Hematopoietic multipotent progenitor cell treated with erythropoietin and hydrocortisone succinate and interleukin-3 and kit ligand, for 6 days (in vitro differentiated cells): ENCODE results near the gene COL4A5.
A peak's percentile ranks its signal among the peaks of the same experiment; 100 is the strongest.
"Not testable (repeated sequence)": the region's sequence is repeated elsewhere in the genome, so short reads cannot be mapped to it uniquely, and the experiment has no call there.

ENCODE experiments used
- DNase-seq: peaks from one replicate; pipeline ENCODE4 v3.0.0-alpha.2; 2015

Gene COL4A5

DNA sequence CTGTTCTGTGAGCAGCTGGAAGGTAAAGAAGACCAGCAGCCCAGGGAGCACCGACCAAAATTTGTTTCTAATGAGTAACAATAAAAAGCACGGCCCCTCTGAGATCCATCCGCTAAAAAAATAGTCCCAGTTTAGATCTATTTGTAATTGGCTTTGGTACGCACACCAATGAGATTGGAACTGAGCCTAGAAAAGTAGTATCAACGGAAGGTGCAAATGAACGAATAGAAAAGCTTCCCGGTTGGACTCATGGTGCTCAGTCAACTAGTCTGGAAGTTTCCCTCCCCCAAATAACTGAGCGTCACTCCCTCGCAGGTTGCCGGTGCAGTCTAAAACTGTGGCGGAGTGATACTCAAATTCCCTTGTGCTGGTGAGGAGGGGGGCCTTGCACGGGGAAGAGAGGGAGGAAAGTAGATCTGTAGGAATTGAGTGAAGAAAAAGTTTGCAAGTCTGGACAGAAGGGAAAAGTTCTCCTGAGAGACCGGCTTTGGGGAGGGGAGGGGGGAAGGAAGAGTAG lies at the start of gene COL4A5:
TSS of gene COL4A5 (plus strand) at position 413 of the 517 bp plus-strand sequence. CDS start 288 bp downstream, outside the sequence.
- peak; percentile 2 for DNase-seq

DNA sequence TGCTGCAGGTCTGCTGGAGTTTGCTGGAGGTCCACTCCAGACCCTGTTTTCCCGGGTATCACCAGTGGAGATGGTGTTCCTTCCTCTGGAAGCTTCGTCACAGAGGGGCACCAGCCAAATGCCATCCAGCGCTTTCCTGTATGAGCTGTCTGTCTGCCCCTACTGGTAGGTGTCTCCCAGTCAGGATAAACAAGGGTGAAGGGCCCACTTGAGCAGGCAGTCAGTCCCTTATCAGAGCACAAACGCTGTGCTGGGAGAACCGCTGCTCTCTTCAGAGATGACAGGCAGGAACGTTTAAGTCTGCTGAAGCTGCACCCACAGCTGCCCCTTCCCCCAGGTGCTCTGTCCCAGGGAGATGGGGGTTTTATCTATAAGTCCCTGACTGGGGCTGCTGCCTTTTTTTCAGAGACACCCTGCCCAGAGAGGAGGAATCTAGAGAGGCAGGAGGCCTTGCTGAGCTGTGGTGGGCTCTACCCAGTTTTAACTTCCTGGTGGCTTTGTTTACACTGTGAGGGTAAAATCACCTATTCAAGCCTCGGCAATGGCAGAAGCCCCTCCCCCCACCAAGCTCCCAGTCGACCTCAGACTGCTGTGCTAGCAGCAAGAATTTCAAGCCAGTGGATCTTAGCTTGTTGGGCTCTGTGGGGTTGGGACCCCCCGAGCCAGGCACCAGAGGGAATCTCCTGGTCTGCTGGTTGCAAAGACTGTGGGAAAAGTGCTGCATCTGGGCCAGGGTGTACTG lies 48.5 kb upstream of the COL4A5 start:
- not testable (repeated sequence) for DNase-seq

DNA sequence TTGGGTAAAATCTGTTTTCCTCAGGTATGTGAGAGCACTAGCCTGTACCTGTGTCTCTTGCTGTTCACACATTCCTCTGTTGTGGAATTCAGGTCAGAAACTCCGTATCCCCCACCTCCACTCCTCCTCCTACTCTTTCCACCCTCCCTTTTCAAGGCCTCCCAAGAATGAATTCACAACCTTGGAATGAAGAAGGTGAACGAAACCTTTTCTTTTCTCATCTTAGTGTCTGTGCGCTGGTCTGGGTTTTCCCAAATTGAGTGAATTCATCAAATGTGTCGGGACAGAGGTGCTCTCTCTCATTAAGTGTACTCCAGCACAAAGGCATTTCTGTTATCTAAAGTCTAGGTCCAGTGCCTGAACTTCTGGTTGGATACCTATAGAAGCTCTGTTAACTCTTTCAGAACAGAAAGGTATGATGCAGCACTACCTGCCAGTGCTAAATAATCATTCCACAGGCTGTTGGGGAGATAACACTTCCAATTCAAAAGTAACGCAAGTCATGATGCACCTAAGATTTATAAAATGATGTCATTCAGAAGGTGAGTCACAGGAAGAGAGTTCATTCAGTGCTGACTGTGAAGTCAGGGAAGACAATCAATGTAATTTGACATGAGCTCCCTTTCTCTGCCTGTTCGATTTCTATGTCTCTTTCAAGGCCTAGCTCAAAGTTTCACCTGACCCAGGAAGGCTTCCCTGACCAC lies 43.3 kb upstream of the COL4A5 start:
- no peak for DNase-seq

DNA sequence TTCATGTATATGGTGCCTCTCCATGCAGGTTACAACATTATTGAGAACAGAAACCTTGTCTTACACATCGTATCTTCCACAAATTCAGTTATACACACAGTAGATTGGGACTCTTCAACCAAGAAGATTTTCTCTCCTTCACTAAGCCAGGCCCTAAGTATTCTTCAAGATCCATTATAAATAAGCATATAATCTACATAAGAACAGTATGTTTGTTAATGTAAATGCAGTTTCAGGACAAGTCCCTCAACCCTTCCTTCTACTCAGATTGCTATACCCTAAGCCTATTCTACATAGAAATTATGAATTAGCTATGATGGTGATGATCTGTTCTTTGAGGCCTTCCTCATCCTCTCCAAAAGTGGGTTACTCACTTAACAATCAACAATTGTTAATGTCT lies 42.7 kb upstream of the COL4A5 start:
- DNase-seq: no peak

DNA sequence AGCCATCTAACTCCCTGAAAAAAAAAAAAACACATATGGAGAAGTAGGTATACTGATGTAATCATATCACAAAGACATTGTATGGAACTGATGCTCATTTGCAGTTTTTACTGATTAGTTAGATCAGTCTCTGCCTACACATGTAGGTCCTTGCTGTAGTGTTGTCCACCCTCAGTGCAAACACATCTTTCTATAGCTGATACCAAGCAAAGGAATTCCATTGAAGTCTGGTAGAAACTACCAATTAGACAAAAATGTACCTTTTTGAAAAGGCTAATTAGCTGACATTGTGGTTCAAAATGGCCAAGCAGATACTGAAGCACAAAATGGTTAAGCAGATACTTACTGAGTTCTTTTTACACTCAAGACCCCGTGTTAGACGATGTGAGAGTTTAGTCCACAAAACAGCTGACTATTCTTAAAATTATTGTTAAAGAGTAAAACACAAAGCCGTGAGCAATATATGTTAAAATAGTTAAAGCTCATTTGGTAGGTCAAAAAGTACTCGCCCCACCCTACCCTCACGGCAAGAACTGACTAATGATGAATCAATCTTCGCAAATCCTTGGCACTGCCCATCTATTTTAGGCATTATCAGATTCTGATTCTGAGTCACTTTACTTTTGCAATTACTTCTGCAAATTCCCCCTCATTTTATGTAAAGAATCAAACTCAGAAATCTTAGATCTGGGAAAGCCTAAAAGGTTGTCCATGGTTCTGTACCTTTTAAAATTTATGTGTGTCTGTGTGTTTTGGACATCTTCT lies 41.8 kb upstream of the COL4A5 start:
- no peak for DNase-seq

DNA sequence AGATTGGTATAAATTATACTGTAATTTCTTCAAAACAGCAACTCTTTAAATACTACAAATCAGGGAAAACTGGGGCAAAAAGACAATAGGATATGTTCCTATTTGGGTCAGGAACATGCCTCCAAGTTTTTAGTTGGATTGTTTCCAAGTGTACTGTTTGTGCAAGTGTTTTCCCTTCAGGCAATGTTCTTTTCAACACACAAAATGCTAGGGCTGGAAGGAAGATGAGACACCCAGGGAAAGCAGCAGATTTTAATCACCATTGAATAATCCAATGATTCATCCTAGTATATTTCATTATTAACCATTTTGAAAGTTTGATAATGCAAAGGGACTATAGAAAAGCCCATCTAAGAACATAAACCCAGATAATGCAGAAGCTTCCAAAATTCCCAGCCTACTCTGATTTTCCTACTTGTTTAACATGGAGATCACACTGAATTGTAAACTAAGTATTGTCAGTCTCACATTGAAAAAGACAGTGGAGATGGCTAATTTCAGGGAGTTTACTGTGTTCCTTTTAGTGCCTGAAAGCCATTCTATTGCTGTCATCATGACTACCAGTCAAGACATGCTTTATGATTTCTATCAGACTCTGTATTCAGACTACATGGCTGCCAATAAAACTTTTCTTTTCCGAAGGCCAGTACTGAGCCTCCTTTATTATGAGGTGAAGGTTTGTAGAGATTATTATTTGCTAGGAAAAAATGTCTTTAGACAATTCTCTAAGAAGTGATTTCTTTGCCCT lies 40.0 kb upstream of the COL4A5 start:
- DNase-seq: no peak

DNA sequence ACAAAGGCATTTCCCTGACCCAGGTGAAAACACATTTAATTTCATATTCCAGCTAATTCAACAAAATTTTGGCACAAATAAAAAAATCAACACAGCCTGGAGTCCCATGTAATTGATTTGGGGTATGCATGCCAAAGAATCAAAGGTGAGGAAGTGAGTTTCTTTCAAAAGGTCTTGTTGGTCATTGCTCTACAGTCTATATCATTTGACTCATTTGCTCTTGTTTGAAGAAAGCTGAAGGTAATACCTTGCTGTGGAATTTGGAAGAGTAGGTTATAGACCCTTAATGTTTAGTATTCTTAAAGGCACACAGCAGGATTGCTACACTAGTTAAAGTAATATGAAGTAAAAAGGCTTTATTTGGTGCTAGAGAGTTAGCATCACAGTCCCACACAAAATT lies 26.9 kb upstream of the COL4A5 start:
- DNase-seq: no peak

DNA sequence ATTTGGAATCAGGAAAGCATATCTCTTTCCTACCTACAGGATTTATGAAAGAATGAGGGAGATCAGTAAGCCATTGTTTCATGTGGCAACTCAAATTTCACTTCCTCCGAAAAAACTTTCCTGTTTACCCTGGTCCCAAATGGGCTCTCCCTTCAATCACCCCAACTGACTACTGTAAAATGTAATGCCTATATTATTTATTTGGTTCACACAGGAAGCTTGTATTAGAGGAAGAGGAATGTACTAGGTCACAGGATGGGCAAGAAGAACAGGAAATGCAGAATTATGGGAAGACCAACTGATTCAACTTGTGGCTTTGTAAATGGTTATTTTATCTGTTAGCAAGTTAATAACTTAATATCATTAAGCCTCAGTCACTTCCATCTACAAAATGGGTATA lies 24.5 kb upstream of the COL4A5 start:
- DNase-seq: no peak

DNA sequence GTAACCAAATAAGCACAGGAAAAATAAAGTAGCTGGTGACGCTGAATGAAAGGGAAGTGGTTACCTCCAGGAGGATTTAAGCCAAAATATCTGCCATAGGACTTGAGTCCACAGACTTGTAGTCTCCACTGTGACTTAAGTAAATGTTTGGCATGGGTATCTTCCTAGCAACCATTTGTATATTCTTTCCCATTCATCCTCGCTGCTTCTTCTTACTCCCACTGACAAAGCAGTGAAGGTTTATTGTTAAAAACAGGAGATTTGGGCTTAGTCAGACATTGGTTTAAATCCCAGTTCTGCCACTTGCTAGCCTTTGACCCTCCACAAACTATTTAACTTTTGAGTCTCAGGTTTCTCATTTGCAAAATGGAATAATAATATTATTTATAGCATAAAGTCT lies 23.7 kb upstream of the COL4A5 start:
- no peak for DNase-seq

DNA sequence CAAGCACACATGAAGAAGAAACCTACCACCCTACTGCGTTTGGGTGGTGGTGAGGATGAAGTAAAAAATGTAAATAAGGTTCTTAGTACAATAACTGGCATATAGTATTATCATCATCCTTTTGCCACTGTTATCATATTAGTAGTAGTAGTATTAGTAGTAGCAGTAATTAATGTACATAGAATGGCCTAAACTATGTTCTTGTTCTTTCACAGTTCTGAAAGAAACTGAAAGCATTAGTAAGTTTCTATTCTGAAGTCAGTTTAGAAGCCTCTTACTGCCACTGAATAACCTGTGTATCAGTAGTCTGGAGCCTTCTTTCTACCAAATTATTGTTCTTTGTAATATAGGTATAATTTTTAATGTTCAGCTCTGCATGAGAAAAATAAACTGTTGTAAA lies 22.4 kb upstream of the COL4A5 start:
- DNase-seq: no peak

DNA sequence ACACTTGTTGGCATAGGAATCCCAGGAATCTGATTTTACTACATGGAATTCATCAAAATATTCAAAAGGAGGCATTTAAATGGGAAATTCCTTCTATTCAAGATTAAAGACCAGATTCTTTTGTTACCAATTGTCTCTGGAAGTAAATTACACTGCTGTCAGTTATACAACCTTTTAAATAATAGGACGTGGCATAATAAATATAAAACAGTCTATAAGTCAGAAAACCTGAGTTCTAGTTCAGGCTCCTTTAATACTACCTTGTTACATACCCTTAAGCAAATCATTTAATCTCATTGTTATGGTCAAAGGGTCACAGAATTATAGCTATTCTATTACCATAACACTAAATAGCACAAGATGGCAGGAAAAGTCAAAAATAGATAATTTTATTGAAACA lies 20.2 kb upstream of the COL4A5 start:
- no peak for DNase-seq

DNA sequence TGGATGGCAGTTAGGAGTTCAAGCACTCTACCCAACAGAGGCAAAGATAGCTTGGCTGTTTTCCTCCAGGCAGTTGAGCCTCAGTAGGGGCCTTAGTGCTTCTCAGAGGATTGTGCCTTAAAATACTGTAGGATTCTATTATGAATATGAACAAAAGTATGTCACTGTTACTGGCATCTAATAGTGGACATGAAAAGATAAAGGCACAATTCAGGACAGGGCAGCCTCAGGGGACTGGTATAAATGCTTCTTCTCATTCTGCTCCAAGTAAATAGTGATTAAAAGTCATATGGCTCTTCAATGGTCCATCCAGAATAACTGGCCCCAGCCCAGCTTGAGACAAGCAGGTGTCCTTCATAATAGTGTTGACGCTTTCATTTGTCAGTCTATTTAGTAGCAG lies 19.2 kb upstream of the COL4A5 start:
- DNase-seq: no peak

DNA sequence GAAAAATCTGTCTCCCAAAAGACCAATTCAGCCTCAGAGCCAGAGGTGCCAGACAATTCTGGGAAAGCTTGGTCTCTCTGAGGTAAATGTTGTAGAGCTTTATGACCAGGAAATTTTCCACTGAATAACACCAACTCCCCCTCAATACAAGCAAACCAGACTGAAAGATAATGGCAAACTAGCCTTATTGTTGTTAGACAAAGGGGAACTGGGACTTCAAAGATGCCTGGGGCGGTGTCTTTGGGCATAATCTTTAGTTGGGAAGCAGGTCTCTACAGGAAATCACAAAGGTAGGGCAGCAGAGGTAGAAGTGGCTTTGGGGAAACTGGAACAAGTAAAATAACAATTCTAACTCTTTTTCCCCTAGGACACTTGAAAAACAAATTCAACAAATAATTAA lies 13.4 kb upstream of the COL4A5 start:
- DNase-seq: no peak

DNA sequence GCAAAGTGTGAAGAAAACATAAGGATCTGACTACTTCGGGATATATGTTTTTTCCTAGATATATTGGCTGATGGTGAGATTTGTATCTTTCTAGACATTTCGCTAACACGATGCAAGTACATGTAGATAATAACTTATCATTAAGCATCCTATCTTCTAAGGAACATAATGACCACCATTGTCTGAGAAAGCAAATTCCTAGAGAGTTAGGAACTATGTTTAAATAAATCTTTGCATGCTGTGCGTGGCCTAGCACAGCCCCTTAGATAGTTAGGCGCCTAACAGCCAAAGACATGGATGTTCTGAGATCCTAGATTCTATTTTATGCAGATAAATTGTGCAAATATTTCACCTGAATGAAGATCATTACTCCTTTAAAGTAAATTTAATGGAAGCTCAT lies 4.4 kb upstream of the COL4A5 start:
- no peak for DNase-seq

DNA sequence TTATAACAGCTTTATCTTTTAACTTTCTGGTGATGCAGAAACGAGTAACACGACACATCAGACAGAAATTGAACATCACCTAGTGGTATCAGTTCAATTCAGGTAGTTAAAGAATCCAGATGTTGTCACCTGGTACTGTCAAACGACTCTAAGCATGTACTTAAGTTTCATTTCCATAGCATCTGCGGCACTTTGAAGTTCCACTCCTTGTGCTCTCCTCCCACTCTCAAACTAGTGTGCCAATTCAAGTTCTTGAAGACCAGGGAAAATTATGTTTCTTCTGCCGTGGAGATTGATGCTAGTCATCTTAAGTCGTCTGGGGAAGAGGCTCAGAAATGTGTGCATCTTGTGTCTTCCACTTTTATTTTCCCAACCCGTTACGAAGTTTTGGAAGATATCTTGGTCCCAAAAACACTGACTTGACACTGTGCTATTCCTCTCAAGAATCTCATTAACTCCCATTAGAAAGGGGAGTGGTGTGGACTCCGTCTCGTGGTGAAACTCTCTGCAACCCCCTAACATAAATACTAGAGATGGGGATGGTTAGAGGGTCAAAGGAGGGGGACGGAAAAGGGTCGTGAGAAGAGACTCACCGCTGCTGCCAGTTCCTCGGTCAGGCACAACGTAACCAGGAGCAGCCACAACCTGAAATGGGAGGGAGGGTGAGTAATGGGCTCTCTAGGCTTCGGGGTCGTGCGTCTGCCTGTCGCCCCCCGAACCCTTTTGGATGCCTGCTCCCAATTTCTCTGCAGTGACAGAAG lies 2.1 kb upstream of the COL4A5 start:
- no peak for DNase-seq

DNA sequence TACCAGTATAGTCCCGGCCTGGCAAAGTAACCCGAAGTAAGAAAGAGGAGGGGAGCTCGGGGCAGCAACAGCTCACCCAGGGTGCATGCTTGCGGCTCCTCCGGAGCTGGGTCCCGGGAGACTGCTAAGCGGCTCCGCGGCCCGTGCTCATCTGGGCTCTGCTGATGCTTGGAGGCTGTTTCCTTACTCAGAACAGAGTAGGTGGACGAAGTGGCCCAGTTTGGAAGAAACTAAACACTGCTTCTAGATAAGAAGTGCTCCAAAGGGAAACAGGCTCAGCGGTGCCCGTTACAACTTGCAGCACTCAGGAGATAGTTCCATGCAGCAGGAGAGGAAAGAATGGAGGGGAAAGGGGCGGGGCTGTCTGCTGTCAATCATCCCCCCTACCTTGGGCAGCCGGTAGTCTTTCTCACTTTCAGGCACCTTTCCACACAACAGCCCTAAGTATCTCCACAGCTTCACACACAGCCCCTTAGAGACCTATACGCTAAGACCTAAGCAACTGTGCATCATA lies 1.5 kb upstream of the COL4A5 start, which contains the start of gene COL4A6:
TSS of gene COL4A6 (minus strand) at position 313 of the 514 bp plus-strand sequence. CDS start at position 87, 226 bp downstream.
- DNase-seq: no peak

DNA sequence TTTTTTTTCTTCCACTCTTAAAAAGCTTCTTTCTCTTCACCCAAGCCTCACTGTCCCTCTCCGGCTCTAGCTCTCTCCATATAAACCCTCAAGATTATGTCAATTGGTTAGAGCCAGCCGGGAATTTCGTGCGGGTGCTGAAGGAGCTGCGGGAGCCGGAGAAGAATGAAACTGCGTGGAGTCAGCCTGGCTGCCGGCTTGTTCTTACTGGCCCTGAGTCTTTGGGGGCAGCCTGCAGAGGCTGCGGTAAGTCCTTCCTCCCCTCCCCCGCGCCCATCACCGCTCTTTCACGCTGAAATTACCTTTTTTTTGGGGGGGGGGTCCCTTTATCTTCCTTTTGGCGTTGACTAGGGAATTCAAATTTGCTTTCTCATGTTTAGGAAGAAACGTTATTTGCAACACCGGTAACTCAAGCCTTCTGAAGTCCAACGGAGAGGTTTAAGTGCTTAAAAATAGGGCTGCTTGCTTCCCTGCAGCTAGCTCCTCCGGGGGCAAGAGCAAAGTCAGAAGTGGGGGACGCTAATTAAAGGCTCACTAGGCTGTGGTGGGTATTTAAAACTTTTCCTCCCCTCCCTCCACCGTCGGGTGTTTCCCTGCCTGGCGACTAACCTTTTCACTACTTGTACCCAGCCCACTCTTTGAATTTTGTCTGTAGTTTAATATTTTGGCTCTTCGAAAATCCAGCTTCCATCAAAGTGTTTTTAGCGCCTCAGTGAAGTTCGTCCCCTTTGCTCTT lies 491 bp downstream of the COL4A5 start:
- no peak for DNase-seq

DNA sequence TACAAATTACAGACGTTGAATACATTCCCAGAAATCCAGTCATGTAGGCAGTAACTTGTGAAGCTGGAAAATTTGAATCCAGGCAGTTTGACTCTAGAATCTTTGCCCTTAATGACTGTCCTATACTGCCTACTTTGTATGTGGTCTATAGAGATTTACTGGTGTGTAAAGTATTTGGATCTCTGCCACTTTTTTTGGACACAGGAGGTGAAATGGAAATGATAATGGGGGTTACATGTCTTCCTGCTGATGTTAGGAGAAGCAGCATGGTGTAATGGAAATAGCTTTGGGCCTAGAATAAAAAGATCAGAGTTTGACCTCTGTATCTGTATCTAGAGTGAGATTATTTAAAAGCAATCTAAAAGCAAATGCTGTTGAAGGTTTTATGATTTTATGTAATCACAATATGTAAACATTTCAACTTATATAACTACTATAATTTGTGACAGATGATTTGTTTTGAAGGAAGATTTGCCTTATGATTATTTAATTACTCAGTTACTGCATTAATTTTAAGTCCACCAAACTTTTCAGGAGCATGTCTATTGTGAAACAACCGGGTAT lies 3.3 kb downstream of the COL4A5 start:
- DNase-seq: no peak

DNA sequence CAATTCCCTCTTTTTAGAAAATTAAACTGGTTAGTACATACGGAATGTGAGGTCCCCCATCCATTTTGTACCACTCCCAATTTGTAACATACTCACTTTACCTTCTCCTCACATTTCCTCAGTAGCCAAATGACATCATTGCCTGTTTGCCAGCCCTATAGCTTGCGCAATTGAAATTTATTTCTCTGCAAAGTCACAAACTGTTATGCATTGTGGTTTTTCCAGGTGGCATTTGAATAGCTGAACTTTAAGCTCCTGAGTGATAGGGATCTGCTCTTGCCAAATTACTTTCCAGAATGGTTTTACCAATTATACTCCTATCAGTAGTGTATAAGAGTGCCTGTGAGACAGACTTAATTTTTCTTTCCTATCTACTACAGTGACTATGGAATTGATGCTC lies 7.7 kb downstream of the COL4A5 start:
- peak; percentile 13 for DNase-seq

DNA sequence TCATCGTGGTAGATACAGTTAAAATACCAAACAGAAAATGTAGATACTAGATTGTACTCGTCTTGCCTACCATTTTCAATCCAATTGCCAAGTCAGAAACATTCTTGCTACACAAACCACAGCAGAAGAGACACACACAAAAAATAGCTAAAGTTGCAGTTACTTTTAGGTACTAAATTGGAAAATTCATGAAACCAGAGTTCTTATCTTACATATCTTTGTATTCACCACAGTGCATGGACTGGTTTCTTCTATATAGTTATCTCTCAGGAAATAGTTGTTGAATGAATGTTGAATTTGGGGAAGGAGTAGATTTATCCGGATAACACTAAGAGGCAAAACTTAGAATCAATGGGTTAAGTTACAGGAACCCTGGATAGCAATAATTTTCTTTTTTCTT lies 14.2 kb downstream of the COL4A5 start:
- DNase-seq: no peak
